Ascending aorta (tissue), 2 donors: Measurements from ENCODE around the gene IL1B. TPM values are rescaled to one million over a fixed set of nuclear protein-coding genes. Genes with fewer than 3 reads are reported as not detected.

ENCODE experiments used
- DNase-seq, 2 donors: peaks; one replicate each; pipeline ENCODE4 v3.0.0-alpha.2; 2019; ENCODE audit warnings: low spot score in 2 of 2
- H3K27ac ChIP-seq, 2 donors: fragments of 200-600 bp; sonication (generic); one replicate each; pipeline ENCODE4 v1.5.1; 2016 to 2017; ENCODE audit warnings: mild to moderate bottlenecking in 1 of 2
- H3K27me3 ChIP-seq: fragments of 200-600 bp; sonication (generic); one replicate; pipeline ENCODE4 v1.5.1; 2017
- H3K36me3 ChIP-seq, 2 donors: fragments of 200-600 bp; sonication (generic); one replicate each; pipeline ENCODE4 v1.5.1; 2016
- H3K4me1 ChIP-seq, 2 donors: fragments of 200-600 bp; sonication (generic); one replicate each; pipeline ENCODE4 v1.5.1; 2016 to 2017; ENCODE audit warnings: mild to moderate bottlenecking in 1 of 2
- H3K4me3 ChIP-seq, 2 donors: fragments of 200-600 bp; sonication (generic); one replicate each; pipeline ENCODE4 v1.5.1; 2016 to 2017; ENCODE audit warnings: mild to moderate bottlenecking in 1 of 2
- H3K9me3 ChIP-seq, 2 donors: fragments of 200-600 bp; sonication (generic); one replicate each; pipeline ENCODE4 v1.5.1; 2016
- CTCF ChIP-seq, 3 experiments: fragments of 200-600 bp in 2 of 3; fragments of 450-650 bp in 1 of 3; sonication (generic) in 2 of 3; IDR thresholded peaks; one replicate each; pipeline ENCODE4 v1.5.1; 2016 to 2019; ENCODE audit warnings: antibody characterized with exemption in 3 of 3, mild to moderate bottlenecking in 1 of 3, moderate library complexity in 1 of 3
- intact Hi-C: fragments of 100-400 bp; cut with DNase I; formaldehyde crosslinking; loops from one replicate; pipeline ENCODE4 v1.15.1; 2023
- total RNA-seq: library from RNA; depleted of rRNA; stranded (reverse); fragments of >200 nt; gene quantifications from one replicate; pipeline ENCODE4 v1.1.0, GENCODE V29; 2016

IL1B gene
- total RNA-seq, 1 donor from 2014 or later: not detected

DNA sequence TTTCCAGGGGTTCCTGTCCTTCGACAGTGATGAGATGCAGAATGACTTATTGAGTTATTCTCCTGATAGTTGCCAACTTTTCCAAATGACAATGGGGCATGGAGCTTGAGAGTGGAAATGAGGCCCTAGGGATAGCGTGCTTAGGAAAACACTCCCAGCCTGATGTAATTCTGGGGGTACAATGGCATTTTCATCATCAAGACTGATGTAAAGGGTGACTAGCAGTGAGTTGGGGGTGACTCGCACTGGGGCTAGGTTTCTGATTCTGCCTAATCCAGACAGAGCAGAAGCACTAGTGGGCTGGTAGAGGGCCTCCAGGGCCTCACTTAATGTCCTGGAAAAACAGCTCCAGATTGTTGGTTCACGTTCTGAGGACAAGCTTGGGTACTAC lies 40.4 kb upstream of the IL1B start:
- Histone ChIP-seq H3K4me1 (no peaks in the 10 kb centered on the region), H3K9me3 (no peaks in the 10 kb centered on the region), H3K4me3 (no peak overlapping the region), H3K27me3 (no peaks in the 10 kb centered on the region), H3K36me3 (no peaks in the 10 kb centered on the region), H3K27ac (no peak overlapping the region)
- TF ChIP-seq CTCF (IDR thresholded peaks at IDR 0.05): no peak
- no peak for DNase-seq
- intact Hi-C loops: no loop called here

- no peak for TF ChIP-seq CTCF (IDR thresholded peaks at IDR 0.05)
- Histone ChIP-seq H3K27ac (no peak overlapping the region), H3K27me3 (no peaks in the 10 kb centered on the region), H3K36me3 (no peaks in the 10 kb centered on the region), H3K4me1 (no peaks in the 10 kb centered on the region), H3K9me3 (no peaks in the 10 kb centered on the region), H3K4me3 (no peak overlapping the region)
- intact Hi-C loops: no loop called here
- no peak for DNase-seq
These were observed 39.8 kb upstream of the IL1B start for GRCh38 chr2:112876257-112876970.

DNA sequence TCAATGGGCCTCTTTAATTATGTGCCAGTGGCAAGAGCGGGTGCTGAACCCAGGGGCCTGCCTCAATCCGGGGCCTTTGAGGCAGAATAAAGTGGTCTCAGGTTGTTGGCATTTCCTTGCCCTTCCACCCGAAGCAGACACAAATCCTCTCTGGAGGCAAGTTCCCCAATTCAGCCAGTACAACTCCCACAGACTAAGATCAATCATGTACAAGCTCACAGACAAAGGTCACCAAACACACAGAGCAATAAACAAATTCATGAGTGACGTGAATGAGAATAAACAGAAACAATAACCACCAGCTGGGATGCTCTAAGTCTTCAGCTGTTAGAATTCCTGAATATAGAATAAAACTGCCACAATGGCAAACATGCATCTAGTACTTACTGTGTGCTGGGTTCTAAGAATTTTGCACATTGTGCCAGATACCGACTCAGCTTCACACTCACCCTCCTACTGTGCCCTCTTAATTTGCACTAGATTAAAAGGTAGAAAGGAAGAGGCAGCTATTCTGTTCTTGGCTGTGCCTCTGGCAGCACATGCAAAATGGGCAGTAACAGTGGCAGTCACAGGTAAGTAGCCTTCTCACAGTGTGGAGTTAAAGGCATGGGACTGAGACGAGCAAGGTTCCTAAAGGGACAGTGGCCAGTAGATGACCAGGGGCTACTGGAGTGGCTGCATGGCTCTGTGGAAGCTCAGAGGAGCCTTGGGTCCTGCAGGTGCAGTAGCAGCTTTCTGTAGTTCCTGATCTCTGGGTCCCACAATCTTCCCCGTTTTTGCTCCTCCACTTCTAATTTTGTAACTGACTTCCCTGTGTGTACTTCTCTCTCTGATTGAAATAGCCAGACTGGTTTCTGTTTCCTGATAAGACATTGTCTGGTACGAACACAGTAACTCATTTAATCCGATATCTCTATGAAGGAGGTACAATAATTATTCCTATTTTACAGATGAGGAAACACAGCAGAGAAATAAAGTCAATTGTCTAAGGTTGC lies 34.6 kb upstream of the IL1B start:
- Histone ChIP-seq H3K4me1 (no peaks in the 10 kb centered on the region), H3K27ac (no peak overlapping the region), H3K36me3 (no peaks in the 10 kb centered on the region), H3K27me3 (no peaks in the 10 kb centered on the region), H3K9me3 (no peaks in the 10 kb centered on the region), H3K4me3 (no peak overlapping the region)
- no peak for DNase-seq
- intact Hi-C loops: no loop called here
- no peak for TF ChIP-seq CTCF (IDR thresholded peaks at IDR 0.05)

- Histone ChIP-seq H3K27me3 (no peaks in the 10 kb centered on the region), H3K36me3 (no peaks in the 10 kb centered on the region), H3K27ac (no peak overlapping the region), H3K4me1 (no peaks in the 10 kb centered on the region), H3K9me3 (no peaks in the 10 kb centered on the region), H3K4me3 (no peak overlapping the region)
- no peak for TF ChIP-seq CTCF (IDR thresholded peaks at IDR 0.05)
- intact Hi-C loops: no loop called here
- no peak for DNase-seq
These were observed 32.8 kb upstream of the IL1B start for GRCh38 chr2:112869258-112869842.

DNA sequence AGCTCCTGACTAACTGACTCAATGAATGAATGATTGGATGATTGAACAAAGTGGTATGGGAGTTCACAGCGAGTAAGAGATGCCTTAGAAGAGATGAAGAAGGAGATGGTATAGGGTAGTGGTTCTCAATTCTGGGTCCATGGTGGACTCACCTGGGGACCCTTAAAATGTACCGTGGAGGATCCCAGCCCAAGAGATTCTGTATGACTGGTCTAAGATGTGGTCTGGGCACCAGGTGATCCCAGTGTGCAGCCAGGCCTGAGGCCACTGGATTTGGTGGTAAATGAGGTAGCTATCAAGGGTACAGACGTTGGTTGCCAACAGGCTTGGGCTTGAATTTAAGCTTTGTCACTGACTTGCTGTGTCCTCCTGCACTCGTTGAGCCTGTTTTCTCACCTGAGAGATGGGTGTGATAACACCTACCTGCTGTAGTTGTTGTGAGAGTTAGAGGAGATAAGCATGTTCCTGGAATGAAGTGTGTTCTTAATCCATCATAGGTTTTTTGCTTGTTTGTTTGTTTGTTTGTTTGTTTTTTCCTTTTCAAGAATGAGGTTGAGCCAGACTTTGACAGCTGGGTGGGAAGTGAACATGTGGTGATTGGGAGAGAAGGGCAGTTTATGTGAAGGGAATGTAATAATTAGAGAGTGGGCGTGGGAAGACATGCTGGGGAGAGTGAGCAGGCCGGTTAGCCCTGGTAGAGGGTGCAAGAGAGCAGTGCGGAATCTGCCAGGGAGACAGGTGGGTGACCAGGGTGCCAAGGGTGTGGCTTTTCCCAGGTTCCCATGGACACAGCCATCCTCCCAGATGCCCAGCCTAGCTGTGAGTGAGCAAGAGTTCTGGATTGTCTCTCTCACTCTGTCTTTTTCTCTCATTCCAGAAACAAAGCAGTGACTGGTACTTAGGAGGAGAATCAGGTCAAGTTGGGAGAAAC lies 31.4 kb upstream of the IL1B start:
- no peak overlapping the region for H3K27ac ChIP-seq
- no peaks in the 10 kb centered on the region for H3K36me3 ChIP-seq
- no peaks in the 10 kb centered on the region for H3K27me3 ChIP-seq
- H3K4me1 ChIP-seq: no peaks in the 10 kb centered on the region
- DNase-seq: no peak
- no peak for TF ChIP-seq CTCF (IDR thresholded peaks at IDR 0.05)
- no peaks in the 10 kb centered on the region for H3K9me3 ChIP-seq
- no peak overlapping the region for H3K4me3 ChIP-seq
- intact Hi-C loops: no loop called here
